Sigmoid colon (tissue), 4 donors: Measurements from ENCODE around the gene AP1G2.

Experiments used
- EP300 ChIP-seq, 4 donors: sonication (generic); formaldehyde crosslinking; IDR thresholded peaks; one replicate each; pipeline ENCODE4 v1.6.1; 2017; ENCODE audit warnings: antibody characterized with exemption in 4 of 4
- POLR2A ChIP-seq, 2 donors: fragments of 450-650 bp; IDR thresholded peaks; one replicate each; pipeline ENCODE4 v1.6.1; 2016; ENCODE audit warnings: antibody characterized with exemption in 2 of 2, mild to moderate bottlenecking in 2 of 2, moderate library complexity in 2 of 2
- TF ChIP-seq, protein P1 (sequence below), 4 experiments: fragments of 450-650 bp in 3 of 4; fragments of 200-600 bp in 1 of 4; IDR thresholded peaks; one replicate each; pipeline ENCODE4 v1.5.1; 2016 to 2019; ENCODE audit warnings: antibody characterized with exemption in 4 of 4, mild to moderate bottlenecking in 3 of 4, moderate library complexity in 2 of 4

DNA sequence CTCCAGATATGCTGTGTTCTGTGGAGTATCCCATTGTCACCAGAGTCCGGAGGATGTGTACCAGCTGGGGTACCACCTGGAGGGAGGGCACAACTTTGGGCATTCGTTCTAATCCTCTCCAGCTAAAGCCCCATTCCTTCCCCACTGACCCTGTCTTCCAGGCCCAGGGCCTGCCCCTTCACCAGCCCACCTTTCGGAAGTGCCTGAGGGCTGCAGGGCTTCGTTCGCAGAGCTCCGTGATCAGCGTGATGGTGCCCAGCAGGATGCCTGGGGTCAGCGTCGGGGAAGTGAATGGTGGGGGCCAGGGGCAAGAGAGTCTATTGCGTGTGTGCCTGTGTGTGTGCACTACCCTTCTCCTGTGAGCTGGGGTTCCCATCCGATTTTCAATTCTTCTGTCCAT, 2.0 kb downstream of the AP1G2 start:
- TF ChIP-seq, protein P1, sequence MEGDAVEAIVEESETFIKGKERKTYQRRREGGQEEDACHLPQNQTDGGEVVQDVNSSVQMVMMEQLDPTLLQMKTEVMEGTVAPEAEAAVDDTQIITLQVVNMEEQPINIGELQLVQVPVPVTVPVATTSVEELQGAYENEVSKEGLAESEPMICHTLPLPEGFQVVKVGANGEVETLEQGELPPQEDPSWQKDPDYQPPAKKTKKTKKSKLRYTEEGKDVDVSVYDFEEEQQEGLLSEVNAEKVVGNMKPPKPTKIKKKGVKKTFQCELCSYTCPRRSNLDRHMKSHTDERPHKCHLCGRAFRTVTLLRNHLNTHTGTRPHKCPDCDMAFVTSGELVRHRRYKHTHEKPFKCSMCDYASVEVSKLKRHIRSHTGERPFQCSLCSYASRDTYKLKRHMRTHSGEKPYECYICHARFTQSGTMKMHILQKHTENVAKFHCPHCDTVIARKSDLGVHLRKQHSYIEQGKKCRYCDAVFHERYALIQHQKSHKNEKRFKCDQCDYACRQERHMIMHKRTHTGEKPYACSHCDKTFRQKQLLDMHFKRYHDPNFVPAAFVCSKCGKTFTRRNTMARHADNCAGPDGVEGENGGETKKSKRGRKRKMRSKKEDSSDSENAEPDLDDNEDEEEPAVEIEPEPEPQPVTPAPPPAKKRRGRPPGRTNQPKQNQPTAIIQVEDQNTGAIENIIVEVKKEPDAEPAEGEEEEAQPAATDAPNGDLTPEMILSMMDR (IDR thresholded peaks at IDR 0.05) = no peak
- TF ChIP-seq POLR2A (IDR thresholded peaks at IDR 0.05) (no peak), EP300 (IDR thresholded peaks at IDR 0.05) (no peak)
